Body of pancreas (tissue), 4 donors: Measurements from ENCODE around the gene SPACDR.

Source experiments
- POLR2A ChIP-seq, 3 donors: fragments of 450-650 bp; IDR thresholded peaks; one replicate each; pipeline ENCODE4 v1.6.1; 2016; ENCODE audit warnings: antibody characterized with exemption in 3 of 3, mild to moderate bottlenecking in 2 of 3
- TF ChIP-seq, protein P1 (sequence below), 7 experiments: fragments of 450-650 bp in 4 of 7; fragments of 200-600 bp in 3 of 7; sonication (generic) in 3 of 7; IDR thresholded peaks; one replicate each; pipeline ENCODE4 v1.5.1; 2016 to 2019; ENCODE audit warnings: antibody characterized with exemption in 7 of 7

DNA sequence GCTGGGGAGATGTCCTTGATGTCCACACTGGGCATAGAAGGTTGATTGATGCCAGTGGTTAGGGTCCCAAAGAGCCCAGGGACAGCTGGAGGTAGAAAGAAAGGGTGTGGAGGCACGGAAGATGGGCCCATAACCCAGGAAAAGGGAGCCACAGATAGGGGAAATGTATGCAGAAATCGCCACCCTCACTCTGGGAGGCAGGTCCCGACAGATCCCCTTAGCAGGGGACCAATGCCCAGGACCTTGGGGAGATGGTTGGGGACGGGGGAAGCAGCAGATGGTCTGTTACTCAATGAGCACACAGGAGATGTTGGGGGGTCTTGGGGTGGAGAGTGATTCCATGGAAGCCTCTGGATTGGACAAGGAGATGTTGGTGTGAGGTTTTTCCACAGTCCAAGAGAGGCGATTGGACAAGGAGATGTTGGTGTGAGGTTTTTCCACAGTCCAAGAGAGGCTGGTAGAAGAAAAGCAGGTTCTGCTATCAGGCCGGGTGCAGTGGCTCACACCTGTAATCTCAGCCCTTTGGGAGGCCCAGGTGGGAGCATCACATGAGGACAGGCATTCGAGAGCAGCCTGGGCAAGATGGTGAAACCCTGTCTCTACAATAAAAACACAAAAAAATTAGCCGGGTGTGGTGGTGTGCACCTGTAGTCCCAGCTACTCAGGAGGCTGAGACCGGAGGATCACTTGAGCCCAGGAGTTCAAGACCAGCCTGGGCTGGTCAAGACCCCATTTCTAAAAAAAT lies 20.8 kb downstream of the SPACDR start:
- TF ChIP-seq, protein P1, sequence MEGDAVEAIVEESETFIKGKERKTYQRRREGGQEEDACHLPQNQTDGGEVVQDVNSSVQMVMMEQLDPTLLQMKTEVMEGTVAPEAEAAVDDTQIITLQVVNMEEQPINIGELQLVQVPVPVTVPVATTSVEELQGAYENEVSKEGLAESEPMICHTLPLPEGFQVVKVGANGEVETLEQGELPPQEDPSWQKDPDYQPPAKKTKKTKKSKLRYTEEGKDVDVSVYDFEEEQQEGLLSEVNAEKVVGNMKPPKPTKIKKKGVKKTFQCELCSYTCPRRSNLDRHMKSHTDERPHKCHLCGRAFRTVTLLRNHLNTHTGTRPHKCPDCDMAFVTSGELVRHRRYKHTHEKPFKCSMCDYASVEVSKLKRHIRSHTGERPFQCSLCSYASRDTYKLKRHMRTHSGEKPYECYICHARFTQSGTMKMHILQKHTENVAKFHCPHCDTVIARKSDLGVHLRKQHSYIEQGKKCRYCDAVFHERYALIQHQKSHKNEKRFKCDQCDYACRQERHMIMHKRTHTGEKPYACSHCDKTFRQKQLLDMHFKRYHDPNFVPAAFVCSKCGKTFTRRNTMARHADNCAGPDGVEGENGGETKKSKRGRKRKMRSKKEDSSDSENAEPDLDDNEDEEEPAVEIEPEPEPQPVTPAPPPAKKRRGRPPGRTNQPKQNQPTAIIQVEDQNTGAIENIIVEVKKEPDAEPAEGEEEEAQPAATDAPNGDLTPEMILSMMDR (IDR thresholded peaks at IDR 0.05): no peak
- no peak for TF ChIP-seq POLR2A (IDR thresholded peaks at IDR 0.05)
